ENCODE measurements around the gene SDCBP2.

The SDCBP2 gene

DNA sequence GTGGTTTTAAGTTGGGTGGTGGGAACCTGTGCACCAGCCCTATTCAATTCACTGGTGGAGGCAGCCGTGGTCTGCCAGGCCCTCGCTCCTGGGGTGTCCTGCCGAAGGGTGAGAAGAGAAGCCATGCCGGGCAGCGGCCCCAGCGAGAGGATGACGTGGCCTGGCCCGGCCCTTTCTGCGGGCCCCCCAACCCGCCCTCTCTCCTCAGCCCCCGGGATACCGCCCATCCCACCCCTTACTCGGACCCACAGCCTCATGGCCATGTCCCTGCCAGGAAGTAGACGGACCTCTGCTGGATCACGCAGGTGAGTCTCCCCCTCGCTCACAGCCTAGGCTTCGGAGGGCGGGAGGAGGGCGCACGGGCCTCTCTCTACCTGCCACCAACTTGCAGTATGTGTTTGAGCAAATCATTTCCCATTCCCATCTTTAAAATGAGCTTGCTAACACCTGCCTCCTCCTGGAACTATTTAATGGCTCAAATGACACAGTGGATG, 32.8 kb downstream of the SDCBP2 start:
- no peak for DNase-seq (ENCODE audit: low read depth in 2 of 2)

GRCh38 chr20:1295276-1295930, 33.5 kb downstream of the SDCBP2 start:
- DNase-seq (ENCODE audit: low read depth in 2 of 2) = no peak

GRCh38 chr20:1294497-1294896, 34.4 kb downstream of the SDCBP2 start:
- DNase-seq (ENCODE audit: low read depth in 2 of 2) = no peak

GRCh38 chr20:1293641-1294379, 35.1 kb downstream of the SDCBP2 start:
- no peak for DNase-seq (ENCODE audit: low read depth in 2 of 2)

DNA sequence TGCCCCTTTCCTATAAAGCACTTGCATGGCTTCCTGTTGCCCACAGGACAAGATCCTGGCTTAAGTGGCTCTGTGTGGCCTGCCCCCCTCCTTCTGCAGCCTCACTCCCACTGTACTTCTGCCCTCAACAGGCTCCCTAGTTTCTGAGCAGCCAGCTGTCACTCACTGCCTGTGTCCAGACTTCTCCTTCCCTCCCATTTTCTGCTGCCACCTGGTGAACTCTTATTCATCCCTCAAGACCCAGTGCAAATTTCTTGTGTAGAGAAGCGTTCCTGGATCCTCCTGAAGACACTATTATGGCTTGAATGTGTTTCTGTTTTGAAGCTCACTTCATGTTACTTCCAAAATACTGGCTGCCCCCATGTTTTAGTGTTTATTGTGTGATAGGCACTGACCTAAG, 36.3 kb downstream of the SDCBP2 start:
- DNase-seq (ENCODE audit: low read depth in 2 of 2) = no peak

- DNase-seq (ENCODE audit: low read depth in 2 of 2) = no peak
Observed at GRCh38 chr20:1291191-1291741, 37.7 kb downstream of the SDCBP2 start.

DNA sequence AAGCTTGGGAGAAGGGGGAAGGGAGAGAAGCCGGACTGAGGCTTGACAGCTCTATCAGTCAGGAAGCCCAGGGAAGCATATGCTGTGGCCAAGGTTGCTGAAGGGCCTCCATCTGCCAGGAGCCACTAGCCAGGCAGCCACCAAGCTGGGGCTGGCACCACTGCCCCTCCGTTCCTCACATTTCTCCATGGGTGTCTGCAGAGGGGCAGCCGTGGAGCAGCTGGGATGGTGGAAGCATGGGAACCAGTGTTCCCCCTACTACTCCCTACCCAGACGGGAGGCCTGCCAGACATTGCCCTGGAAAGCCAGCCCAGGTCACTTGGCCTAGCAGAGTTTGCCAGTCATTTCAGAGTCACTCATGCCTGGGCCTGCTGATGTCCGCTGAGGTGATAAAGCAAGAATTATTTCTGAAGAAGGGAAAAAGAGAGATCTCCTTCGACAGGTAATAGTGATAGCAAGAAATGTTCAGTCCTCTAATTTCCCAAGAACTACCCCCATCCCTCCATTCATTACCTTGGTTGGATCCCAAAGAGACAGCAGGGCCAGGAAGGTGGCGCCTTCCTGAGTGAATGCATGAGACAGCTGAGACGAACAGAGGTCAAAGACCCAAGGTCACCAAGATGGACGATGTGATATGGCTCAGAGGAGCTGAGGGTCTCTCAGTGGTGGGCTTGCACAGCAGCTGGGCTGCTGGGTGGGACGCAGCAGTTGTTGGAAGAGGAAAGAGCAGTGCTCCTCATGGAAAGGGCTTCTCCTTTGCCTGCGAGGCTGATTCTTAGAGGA, 41.0 kb downstream of the SDCBP2 start:
- DNase-seq (ENCODE audit: low read depth in 2 of 2) = no peak

- no peak for DNase-seq (ENCODE audit: low read depth in 2 of 2)
Observed at GRCh38 chr20:1287306-1287705, 41.6 kb downstream of the SDCBP2 start.

- DNase-seq (ENCODE audit: low read depth in 2 of 2) = no peak
Observed at GRCh38 chr20:1286267-1287024, 42.5 kb downstream of the SDCBP2 start.

- DNase-seq (ENCODE audit: low read depth in 2 of 2) = no peak
Observed at GRCh38 chr20:1283522-1284510, 45.1 kb downstream of the SDCBP2 start.

DNA sequence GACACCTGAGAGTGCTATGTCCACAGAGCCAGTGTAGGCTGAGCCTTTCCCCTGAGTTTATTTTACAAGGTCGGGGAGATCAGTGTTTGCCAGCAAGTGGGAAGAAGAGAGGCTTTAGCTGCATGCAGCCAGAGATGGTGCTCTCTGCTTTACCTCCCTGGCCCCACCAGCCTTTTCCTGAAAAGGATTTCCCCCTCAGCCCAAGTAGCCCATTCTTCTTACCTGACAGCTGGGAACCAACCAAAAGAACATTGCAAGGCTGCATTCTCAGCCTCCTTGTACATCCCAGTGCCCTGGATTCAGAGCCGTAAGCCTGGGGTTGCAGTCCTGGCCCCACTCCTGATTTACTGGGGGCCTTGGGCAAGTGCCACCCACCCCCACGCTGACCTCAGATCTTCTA, 46.0 kb downstream of the SDCBP2 start:
- no peak for DNase-seq (ENCODE audit: low read depth in 2 of 2)

GRCh38 chr20:1281279-1282057, 47.5 kb downstream of the SDCBP2 start:
- DNase-seq (ENCODE audit: low read depth in 2 of 2) = no peak

- no peak for DNase-seq (ENCODE audit: low read depth in 2 of 2)
Observed at GRCh38 chr20:1280195-1281102, 48.5 kb downstream of the SDCBP2 start.

DNA sequence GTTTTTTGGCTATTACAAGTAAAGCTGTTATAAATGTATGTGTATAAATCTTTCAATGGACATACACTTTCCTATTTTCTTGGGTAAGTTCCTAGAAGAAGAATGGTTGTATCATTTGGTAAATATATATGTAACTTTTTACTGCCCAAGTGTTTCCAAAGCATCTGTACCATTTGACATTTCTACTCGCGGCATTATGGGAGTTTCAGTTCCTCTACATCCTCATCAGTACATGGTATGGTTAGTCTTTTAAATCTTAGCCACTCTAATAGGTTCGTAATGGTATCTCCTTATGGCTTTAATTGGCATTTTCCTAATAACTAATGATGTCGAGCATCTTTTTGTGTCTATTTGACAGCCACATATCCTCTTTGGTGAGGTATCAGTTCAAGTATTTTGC, 49.9 kb downstream of the SDCBP2 start:
- no peak for DNase-seq (ENCODE audit: low read depth in 2 of 2)

- no peak for DNase-seq (ENCODE audit: low read depth in 2 of 2)
Observed at GRCh38 chr20:1277529-1278322, 51.2 kb downstream of the SDCBP2 start.

DNA sequence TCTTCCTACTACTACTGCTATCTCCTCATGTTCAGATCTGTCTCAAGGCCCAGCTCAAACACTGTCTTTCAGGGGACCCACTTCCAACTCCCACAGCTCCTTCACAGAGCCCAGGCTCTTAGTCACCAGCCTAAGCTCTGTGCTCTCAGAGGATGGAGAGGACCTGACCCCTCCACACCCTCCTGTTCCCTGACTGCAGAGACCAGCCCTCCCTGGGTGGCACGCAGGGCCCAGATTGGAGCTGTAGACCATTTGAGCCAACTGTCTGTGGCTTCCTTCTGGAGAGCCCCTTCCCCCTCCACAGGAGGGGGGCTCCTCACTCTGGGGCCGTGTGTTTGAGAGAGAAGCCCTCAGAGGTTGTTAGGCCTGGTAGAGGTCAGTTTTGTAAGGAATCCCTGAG, 53.0 kb downstream of the SDCBP2 start:
- DNase-seq (ENCODE audit: low read depth in 2 of 2) = no peak

DNA sequence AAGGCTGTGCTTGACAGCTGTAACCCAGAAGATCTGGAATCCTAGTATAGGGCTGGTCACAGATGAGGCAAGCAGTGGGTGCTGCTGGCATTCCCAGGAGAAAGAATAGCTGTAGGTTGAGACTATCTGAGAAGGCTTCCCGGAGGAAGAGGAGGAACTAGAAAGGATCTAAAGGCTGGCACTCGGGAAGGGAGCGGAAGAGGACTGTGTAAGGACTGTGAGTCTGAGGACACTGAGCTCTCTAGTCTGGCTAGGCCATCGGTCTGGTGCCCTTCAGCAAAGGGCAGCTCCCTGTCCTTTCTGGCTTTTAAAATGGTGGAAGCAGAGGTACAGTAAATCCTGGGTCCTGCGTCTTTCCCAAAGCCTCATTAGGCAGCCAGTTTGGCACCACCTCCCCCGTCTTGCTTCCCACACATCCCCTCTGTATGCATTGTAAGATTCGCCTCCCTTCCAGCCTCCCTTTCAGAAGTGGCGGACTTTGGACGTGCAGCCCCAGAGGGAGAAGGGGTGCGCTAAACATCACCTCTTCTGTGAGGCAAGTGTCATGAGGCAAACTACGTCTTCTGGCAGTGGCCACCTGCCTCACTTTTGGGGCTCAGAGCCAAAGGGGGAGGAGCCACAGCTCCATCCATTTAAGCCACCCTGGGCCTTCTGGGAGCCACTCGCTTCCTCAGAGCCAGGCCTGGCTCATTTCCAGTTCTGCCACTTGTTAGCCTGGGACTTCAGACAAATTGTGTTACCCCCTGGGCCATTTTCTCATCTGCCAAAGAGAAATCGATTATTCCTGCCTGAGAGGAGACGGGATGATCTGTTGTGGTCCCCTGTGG, 54.2 kb downstream of the SDCBP2 start:
- DNase-seq (ENCODE audit: low read depth in 2 of 2) = no peak

Measured in stimulated activated CD4-positive, alpha-beta T cell treated with anti-CD3 and anti-CD28 coated beads, Interleukin-1b, Interleukin-23, amount 100 ng/mL, for 4 hours (primary cell).